Right atrium auricular region (tissue), 2 donors: Measurements from ENCODE around the gene C22orf15. TPM values are rescaled to one million over a fixed set of nuclear protein-coding genes. Genes with fewer than 3 reads are reported as not detected.

Experiments
- DNase-seq: peaks from one replicate; pipeline ENCODE4 v3.0.0-alpha.2; 2019; ENCODE audit warnings: low spot score
- H3K27ac ChIP-seq, 2 donors: fragments of 200-600 bp; sonication (generic); 1 replicate in 1 of 2; 2 replicates in 1 of 2; pipeline ENCODE4 v1.5.1; 2016 to 2019
- H3K27me3 ChIP-seq, 2 donors: fragments of 200-600 bp; sonication (generic); one replicate each; pipeline versions ENCODE4 v1.5.1 to v1.6.0; 2017 to 2019
- H3K36me3 ChIP-seq: fragments of 200-600 bp; sonication (generic); one replicate; pipeline ENCODE4 v1.5.1; 2016
- H3K4me1 ChIP-seq, 2 donors: fragments of 200-600 bp; sonication (generic); one replicate each; pipeline versions ENCODE4 v1.5.1 to v1.6.0; 2017 to 2019
- H3K4me3 ChIP-seq, 2 donors: fragments of 200-600 bp; sonication (generic); 1 replicate in 1 of 2; 2 replicates in 1 of 2; pipeline ENCODE4 v1.5.1; 2017 to 2019; ENCODE audit warnings: mild to moderate bottlenecking in 1 of 2, moderate library complexity in 1 of 2
- H3K9me3 ChIP-seq, 2 donors: fragments of 200-600 bp; sonication (generic); one replicate each; pipeline ENCODE4 v1.5.1; 2019
- total RNA-seq, 2 donors: library from RNA; depleted of rRNA; stranded (reverse); fragments of >200 nt; gene quantifications; one replicate each; pipeline ENCODE4 v1.1.0, GENCODE V29; 2016
- TF ChIP-seq, protein P1 (sequence below), 2 donors: fragments of 200-600 bp; sonication (generic); IDR thresholded peaks; one replicate each; pipeline ENCODE4 v1.5.1; 2019; ENCODE audit warnings: antibody characterized with exemption in 2 of 2

The C22orf15 gene
- total RNA-seq, 2 donors from 2014 or later = not detected

DNA sequence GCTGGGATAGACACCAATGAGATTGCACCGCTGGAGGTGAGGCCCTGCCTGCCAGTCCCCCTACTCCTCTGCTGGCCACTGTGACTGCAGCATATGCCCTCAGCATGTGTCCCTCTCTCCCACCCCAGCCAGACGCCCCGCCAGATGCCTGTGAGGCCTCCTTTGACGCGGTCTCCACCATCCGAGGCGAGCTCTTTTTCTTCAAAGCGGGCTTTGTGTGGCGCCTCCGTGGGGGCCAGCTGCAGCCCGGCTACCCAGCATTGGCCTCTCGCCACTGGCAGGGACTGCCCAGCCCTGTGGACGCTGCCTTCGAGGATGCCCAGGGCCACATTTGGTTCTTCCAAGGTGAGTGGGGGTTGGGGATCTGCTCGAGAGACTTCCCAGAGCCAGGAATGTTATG lies 18.3 kb downstream of the C22orf15 start:
- H3K27ac ChIP-seq = no peak overlapping the region
- TF ChIP-seq, protein P1, sequence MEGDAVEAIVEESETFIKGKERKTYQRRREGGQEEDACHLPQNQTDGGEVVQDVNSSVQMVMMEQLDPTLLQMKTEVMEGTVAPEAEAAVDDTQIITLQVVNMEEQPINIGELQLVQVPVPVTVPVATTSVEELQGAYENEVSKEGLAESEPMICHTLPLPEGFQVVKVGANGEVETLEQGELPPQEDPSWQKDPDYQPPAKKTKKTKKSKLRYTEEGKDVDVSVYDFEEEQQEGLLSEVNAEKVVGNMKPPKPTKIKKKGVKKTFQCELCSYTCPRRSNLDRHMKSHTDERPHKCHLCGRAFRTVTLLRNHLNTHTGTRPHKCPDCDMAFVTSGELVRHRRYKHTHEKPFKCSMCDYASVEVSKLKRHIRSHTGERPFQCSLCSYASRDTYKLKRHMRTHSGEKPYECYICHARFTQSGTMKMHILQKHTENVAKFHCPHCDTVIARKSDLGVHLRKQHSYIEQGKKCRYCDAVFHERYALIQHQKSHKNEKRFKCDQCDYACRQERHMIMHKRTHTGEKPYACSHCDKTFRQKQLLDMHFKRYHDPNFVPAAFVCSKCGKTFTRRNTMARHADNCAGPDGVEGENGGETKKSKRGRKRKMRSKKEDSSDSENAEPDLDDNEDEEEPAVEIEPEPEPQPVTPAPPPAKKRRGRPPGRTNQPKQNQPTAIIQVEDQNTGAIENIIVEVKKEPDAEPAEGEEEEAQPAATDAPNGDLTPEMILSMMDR (IDR thresholded peaks at IDR 0.05) = no peak

DNA sequence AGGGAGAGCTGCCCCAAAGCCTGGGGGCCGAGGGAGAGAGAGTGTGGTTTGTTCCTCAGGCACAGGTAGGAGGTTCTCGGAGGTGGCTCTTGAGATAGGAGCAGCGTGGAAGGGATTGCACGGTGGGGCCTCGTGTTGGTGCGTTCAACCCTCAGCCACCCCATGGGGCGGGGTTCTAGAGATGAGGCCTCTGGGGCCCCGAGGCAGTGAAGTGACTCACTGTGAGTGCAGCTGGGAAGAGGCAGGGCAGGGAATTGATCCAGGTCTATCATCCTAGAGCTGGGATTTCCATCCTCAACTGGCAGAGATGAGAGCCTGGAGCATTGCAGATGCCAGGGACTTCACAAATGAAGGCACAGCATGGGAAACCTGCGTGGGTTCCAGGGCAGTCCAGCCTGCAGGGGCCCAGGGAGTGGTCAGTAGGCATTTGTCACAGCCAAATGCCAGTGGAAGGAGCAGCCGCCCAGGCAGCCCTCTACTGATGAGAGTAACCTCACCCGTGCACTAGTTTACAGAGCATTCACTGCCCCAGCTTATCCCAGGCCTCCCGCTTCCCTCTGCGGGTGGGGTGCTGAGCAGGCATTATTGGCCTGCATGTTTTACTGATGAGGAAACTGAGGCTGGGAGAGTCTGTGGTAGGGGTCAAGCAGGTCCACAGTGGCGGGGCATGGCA lies 18.9 kb downstream of the C22orf15 start:
- DNase-seq = no peak
- Histone ChIP-seq H3K4me3 (no peak overlapping the region), H3K27ac (no peak overlapping the region)

More for the DNA sequence above, 18.3 kb downstream of the C22orf15 start:
- H3K36me3 ChIP-seq = no peaks in the 10 kb centered on the region
- peaks cover 0 to 24% of the 10 kb centered on the region in 2 donors for H3K4me1 ChIP-seq
- H3K4me3 ChIP-seq = no peak overlapping the region
- no peak for DNase-seq
- H3K27me3 ChIP-seq = no peaks in the 10 kb centered on the region
- no peaks in the 10 kb centered on the region for H3K9me3 ChIP-seq

DNA sequence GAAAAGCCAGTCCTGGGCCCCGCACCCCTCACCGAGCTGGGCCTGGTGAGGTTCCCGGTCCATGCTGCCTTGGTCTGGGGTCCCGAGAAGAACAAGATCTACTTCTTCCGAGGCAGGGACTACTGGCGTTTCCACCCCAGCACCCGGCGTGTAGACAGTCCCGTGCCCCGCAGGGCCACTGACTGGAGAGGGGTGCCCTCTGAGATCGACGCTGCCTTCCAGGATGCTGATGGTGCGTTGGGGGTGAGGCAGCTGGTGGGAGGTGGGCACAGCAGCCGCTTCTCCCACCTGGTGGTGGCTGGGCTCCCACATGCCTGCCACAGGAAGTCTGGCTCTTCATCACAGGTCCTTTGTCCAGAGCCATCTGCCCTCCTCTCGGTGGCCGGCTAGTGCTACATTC lies 19.5 kb downstream of the C22orf15 start:
- no peaks in the 10 kb centered on the region for H3K9me3 ChIP-seq
- no peaks in the 10 kb centered on the region for H3K27me3 ChIP-seq
- H3K36me3 ChIP-seq = no peaks in the 10 kb centered on the region
- TF ChIP-seq, protein P1 (IDR thresholded peaks at IDR 0.05) = no peak
- H3K4me3 ChIP-seq = no peak overlapping the region
- H3K4me1 ChIP-seq = peaks cover 0 to 25% of the 10 kb centered on the region in 2 donors
- H3K27ac ChIP-seq = no peak overlapping the region
- no peak for DNase-seq

More for the DNA sequence above, 18.9 kb downstream of the C22orf15 start:
- Histone ChIP-seq H3K4me1 (peaks cover 0 to 25% of the 10 kb centered on the region in 2 donors), H3K9me3 (no peaks in the 10 kb centered on the region), H3K27me3 (no peaks in the 10 kb centered on the region), H3K36me3 (no peaks in the 10 kb centered on the region)
- TF ChIP-seq, protein P1 (IDR thresholded peaks at IDR 0.05) = no peak

DNA sequence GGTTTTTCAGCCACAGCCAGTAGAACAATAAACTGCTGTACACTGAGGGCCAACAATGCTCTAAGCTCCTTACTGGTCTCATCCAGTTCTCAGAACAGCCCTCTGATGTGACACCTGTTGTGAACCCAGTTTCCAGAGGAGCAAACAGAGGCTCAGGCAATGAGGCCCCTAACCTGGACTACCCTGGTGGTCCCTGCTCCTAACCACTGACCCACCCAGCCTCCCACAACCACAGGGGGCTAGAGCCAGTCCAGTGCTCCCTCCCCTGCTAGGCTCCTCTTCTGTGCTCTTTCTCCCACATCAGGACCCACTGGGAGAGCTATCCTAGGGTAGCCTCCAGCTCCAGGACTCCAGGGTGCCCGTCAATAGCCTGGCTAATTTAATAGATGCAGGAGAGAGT lies 19.9 kb downstream of the C22orf15 start:
- H3K4me3 ChIP-seq = no peak overlapping the region
- H3K9me3 ChIP-seq = no peaks in the 10 kb centered on the region
- H3K27ac ChIP-seq = no peak overlapping the region
- no peak for DNase-seq
- peaks cover 0 to 25% of the 10 kb centered on the region in 2 donors for H3K4me1 ChIP-seq
- TF ChIP-seq, protein P1 (IDR thresholded peaks at IDR 0.05) = no peak
- H3K36me3 ChIP-seq = no peaks in the 10 kb centered on the region
- H3K27me3 ChIP-seq = no peaks in the 10 kb centered on the region

DNA sequence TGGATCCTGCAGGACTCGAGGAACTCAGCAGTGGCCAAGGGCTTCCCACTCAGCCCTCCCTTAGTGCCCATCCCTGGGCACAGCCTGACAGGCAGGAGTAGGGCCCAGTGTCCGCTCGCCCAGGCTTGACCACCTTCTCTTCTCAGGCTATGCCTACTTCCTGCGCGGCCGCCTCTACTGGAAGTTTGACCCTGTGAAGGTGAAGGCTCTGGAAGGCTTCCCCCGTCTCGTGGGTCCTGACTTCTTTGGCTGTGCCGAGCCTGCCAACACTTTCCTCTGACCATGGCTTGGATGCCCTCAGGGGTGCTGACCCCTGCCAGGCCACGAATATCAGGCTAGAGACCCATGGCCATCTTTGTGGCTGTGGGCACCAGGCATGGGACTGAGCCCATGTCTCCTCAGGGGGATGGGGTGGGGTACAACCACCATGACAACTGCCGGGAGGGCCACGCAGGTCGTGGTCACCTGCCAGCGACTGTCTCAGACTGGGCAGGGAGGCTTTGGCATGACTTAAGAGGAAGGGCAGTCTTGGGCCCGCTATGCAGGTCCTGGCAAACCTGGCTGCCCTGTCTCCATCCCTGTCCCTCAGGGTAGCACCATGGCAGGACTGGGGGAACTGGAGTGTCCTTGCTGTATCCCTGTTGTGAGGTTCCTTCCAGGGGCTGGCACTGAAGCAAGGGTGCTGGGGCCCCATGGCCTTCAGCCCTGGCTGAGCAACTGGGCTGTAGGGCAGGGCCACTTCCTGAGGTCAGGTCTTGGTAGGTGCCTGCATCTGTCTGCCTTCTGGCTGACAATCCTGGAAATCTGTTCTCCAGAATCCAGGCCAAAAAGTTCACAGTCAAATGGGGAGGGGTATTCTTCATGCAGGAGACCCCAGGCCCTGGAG lies 20.7 kb downstream of the C22orf15 start:
- TF ChIP-seq, protein P1 (IDR thresholded peaks at IDR 0.05) = no peak
- Histone ChIP-seq H3K27me3 (no peaks in the 10 kb centered on the region), H3K9me3 (no peaks in the 10 kb centered on the region), H3K4me1 (peaks cover 0 to 26% of the 10 kb centered on the region in 2 donors), H3K27ac (no peak overlapping the region), H3K36me3 (no peaks in the 10 kb centered on the region), H3K4me3 (no peak overlapping the region)
- no peak for DNase-seq
